ENCODE data around the gene FXYD6. TPM values are rescaled to one million over a fixed set of nuclear protein-coding genes. Genes with fewer than 3 reads are reported as not detected.

The FXYD6 gene
- total and polyA plus RNA-seq, 2 of the 8 experiments (the other 6 are each of a cell fraction or from before 2014, with no cell fraction given): 44.6 to 117 TPM

- ChIA-PET POLR2A (ENCODE audit: partially characterized antibody) (interaction anchor here (1.3 kb wide), 1 partner anchor 51 kb away, joined by 3 read pairs; no protein-coding TSS in a partner anchor), CTCF (ENCODE audit: partially characterized antibody) (interaction anchor here (0.9 to 1.4 kb wide), 3 partner anchors 9 to 78 kb away, joined by 3 read pairs; no protein-coding TSS in a partner anchor)
- Histone ChIP-seq H2BK15ac (ENCODE audit: low read length) (no peak overlapping the region), H3K4me2 (ENCODE audit: insufficient read depth in 1 of 2, low read depth in 2 of 2, low read length in 2 of 2) (no peak overlapping the region; a peak in 1 of 4 replicates), H3K23ac (ENCODE audit: insufficient read length) (no peak overlapping the region), H4K5ac (ENCODE audit: insufficient read length, low read depth, low read length) (no peak overlapping the region), H3K4me1 (replicated peaks in 1 of 4; ENCODE audit: control insufficient read depth in 3 of 4, insufficient read depth in 4 of 4, low read length in 3 of 4) (peaks cover 3 to 22% (median 16%) of the 10 kb centered on the region in 4 experiments), H2AK5ac (ENCODE audit: low read depth, low read length) (no peak overlapping the region), H4K91ac (replicated peaks; ENCODE audit: insufficient read length, low read length) (no peak overlapping the region), H3K4ac (replicated peaks; ENCODE audit: insufficient read length, low read depth, low read length) (no peak overlapping the region), H3K18ac (ENCODE audit: extremely low read depth, low read length) (no peak overlapping the region), H3K4me3 (ENCODE audit: extremely low read depth in 1 of 4, insufficient read depth in 2 of 4, low read depth in 3 of 4, low read length in 4 of 4) (peak overlapping the region in 1 of 4 experiments; percentile 14; a peak in 1 of 8 replicates), H3K79me1 (ENCODE audit: low read depth, low read length) (peaks cover 11% of the 10 kb centered on the region), H3K56ac (replicated peaks; ENCODE audit: insufficient read length, low read depth, low read length) (no peak overlapping the region), H3K36me3 (ENCODE audit: control insufficient read depth in 2 of 4, insufficient read depth in 4 of 4, low read length in 3 of 4) (no peaks in the 10 kb centered on the region), H3K79me2 (ENCODE audit: control insufficient read depth in 1 of 2, insufficient read depth in 2 of 2, low read length in 2 of 2) (peaks cover 0 to 48% of the 10 kb centered on the region in 2 experiments; a peak in 2 of 4 replicates), H3K14ac (ENCODE audit: insufficient read length) (no peak overlapping the region), H3K9me3 (ENCODE audit: insufficient read depth in 2 of 2, low read depth in 1 of 2, low read length in 1 of 2) (no peaks in the 10 kb centered on the region), H4K8ac (ENCODE audit: extremely low read depth, insufficient read depth, low read length) (no peak overlapping the region), H3K27me3 (replicated peaks in 1 of 4; ENCODE audit: control insufficient read depth in 3 of 4, extremely low read depth in 1 of 4, insufficient read depth in 3 of 4, low read length in 3 of 4) (no peaks in the 10 kb centered on the region), H4K20me1 (replicated peaks in 1 of 2; ENCODE audit: control insufficient read depth in 1 of 2, insufficient read depth in 2 of 2, low read length in 2 of 2) (peaks cover 9 to 13% of the 10 kb centered on the region in 2 experiments), H3K9ac (replicated peaks in 1 of 4; ENCODE audit: extremely low read depth in 1 of 4, low read depth in 3 of 4, low read length in 3 of 4) (no peak overlapping the region), H2BK12ac (ENCODE audit: low read depth, low read length) (no peak overlapping the region), H2BK120ac (replicated peaks; ENCODE audit: low read depth, low read length) (no peak overlapping the region), H3K27ac (ENCODE audit: low read depth, low read length) (no peak overlapping the region), H2BK20ac (ENCODE audit: low read length) (no peak overlapping the region), H2AFZ (ENCODE audit: low read length) (no peak overlapping the region), H2BK5ac (ENCODE audit: low read depth, low read length) (no peak overlapping the region), H3K23me2 (ENCODE audit: low read depth, low read length) (no peaks in the 10 kb centered on the region)
- DNase-seq (ENCODE audit: low read depth in 1 of 2, low spot score in 2 of 2): no peak
- TF ChIP-seq NANOG (IDR thresholded peaks at IDR 0.05; ENCODE audit: insufficient read depth, low read depth, low read length, poor library complexity, severe bottlenecking): peak; percentile 17
- TF ChIP-seq TBP (IDR thresholded peaks at IDR 0.05; ENCODE audit: low read depth, low read length): no peak
- WGBS, 2 experiments (ENCODE audit: extremely low coverage in 1 of 2, insufficient coverage in 1 of 2, insufficient read length in 1 of 2, insufficient replicate concordance in 2 of 2, low coverage in 1 of 2, low lambda C conversion rate in 2 of 2, missing lambda C conversion rate in 1 of 2): 80% methylated on average over 17 of the region's 17 CpGs; no CpG with 5 or more reads in 1 of the 2 experiments
- no peak for FAIRE-seq
Observed at GRCh38 chr11:117868815-117869561, 7.5 kb downstream of the FXYD6 start.
